HuH-7.5 (cell line): Measurements from ENCODE around the gene CCDC93.

Experiments
- DNase-seq: peaks from one replicate; pipeline ENCODE4 v3.0.0; 2011; ENCODE audit warnings: low spot score

The CCDC93 gene

DNA sequence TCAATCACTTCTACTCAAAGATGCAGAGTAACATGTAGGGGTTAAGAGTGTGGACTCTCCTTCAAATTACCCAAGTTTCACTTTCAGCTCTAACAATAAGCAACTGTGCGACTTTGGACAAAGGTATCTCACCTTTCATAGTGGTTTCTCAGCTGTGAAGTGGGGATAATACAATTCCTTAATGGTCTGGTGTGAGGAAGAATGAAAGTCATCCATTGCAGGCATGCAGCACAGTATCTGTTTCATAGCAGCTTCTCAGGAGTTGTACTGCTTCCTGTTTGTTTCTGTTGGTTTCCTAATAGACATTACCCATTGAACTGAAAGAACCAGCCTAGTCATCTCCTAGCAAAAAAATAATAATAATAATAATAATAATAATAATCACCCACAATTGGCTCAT, 125.0 kb downstream of the CCDC93 start:
- DNase-seq, result no peak

DNA sequence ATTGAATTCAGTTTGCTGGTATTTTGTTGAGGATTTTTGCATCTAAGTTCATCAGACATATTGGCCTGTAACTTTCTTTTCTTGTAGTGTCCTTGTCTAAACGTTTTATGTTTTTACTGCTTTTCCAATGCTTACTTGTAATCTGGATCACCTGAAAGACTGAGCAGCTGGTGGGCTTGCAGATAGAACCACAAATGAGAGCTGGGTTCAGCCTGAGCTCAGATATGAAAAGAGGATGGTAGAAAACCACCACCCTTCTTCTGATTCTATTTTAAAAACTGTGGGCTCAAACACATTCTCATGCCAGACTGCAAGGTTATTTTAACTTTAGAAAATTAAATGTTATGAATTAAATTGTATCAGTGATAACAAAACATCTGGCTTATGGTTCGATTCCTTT, 128.6 kb downstream of the CCDC93 start:
- no peak for DNase-seq

DNA sequence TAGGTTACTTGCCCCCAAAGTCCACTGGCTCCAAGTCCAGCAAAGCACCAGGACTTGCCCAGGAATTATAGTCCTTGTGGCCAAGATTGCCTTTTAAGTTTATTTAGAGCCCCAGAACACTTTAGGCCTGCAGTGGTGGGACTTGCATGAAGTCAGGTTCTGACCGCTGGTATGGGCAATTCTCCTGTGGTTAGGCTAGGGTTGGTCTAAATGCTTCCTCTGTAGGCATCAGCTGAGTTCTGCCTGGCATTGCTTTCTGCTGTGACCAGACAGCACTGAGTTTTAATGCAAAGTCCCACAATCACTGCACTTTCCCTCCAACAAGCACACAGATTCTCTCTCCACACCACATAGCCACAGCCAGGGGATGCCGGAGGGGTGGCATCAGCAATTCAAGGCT, 134.9 kb downstream of the CCDC93 start:
- DNase-seq, result no peak

- DNase-seq, result no peak
Observed at GRCh38 chr2:117875786-117876185, 138.1 kb downstream of the CCDC93 start.
